NCI-H2227 (cell line): ENCODE data around the gene CCT3.
A peak's percentile ranks its signal among the peaks of the same experiment; 100 is the strongest.
"Not testable (repeated sequence)": the region's sequence is repeated elsewhere in the genome, so short reads cannot be mapped to it uniquely, and the experiment has no call there.

Source experiments
- DNase-seq: peaks from one replicate; lab custom pipeline; 2025; ENCODE audit not compliant: unreplicated experiment; lab: John Stamatoyannopoulos, UW

The CCT3 gene

GRCh38 chr1:156337052-156337887 is 822 bp downstream of the CCT3 start:
- no peak for DNase-seq

- peak; percentile 13 for DNase-seq
These were observed 1.9 kb downstream of the CCT3 start for GRCh38 chr1:156336242-156336641.

DNA sequence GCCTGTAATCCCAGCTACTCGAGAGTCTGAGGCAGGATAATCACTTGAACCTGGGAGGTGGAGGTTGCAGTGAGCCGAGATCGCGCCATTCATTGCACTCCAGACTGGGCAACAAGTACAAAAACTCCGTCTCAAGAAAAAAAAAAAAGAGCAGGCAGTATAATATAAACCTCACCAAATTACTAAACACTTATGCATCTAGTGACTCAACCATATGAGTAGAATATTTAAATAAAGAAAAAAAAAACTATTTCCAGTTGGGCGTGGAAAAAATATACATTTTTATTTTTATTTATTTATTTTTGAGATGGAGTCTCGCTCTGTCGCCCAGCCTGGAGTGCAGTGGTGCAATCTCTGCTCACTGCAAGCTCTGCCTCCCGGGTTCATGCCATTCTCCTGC is 14.9 kb downstream of the CCT3 start:
- not testable (repeated sequence) for DNase-seq

DNA sequence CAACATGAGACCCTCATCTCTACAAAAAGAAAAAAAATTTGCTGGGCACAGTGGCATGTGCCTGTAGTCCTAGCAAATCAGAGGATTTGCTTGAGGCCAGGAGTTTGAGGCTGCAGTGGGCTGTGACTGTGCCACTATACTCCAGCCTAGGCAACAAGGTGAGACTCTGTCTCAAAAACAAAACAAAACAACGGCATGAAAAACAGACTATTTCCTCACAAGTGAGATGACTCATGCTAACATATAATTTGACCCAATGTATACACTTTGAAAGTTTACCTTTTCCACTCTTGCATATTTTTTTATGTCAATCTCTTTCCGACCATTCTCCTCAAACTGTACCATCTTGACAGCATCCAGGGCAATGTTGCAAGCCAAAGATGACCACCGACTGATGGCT is 17.5 kb downstream of the CCT3 start:
- DNase-seq, result no peak

- peak; percentile 22 for DNase-seq
These were observed 18.4 kb downstream of the CCT3 start for GRCh38 chr1:156319664-156320063.

DNA sequence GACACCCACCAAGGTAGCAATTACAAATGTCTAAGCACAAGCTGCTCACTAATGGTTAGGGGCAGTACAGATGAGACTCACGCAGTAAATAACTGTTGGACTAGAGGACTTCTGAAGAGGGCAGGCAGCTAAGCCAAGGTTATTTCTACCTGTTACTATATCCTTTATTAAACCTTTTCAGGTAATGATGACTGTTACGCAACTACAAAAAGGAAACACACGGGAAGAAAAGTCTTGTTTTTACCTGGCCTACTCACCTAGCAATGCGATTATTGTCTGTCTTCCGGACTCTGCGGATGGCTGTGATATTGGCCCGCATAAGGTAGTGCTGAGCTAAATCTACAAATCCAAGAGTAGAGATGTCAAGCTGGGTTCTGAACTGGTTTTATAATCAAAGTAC is 21.2 kb downstream of the CCT3 start:
- DNase-seq, result no peak

DNA sequence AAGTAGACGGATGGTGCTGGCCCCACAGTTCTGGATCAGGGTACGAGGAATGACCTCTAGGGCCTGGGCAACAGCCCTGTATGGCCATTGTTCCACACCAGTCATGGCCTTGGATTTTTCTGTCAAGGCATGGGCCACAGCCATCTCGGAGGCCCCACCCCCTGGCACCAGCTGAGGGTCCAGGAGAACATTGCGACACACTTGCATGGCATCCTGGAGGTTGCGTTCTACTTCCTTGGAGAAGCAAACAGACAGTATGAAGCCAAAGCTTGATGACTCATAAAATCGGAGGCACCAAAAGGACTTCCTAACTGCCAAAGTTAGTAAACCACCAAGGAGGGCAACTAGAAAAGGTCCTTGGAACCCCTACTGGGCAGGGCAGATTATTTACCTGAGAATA is 27.1 kb downstream of the CCT3 start:
- DNase-seq, result no peak

DNA sequence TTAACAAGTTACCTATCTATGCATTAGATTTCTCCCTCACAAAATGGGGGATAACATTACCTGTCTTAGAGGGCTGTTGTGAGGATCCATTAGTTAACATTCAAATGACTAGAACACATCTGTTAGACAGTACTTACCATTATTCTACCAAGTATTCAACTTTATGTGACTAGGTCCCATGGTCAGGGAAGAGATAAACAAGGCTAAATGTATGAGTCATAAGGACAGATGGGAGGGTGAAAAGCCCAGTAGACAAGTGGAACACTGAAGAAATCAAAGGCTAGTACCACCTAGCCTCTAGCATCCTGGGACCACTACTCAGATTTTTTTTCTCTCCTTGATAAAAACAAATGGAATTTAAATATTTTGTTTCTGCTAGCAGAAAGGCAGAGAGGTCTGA is 30.0 kb downstream of the CCT3 start:
- no peak for DNase-seq

DNA sequence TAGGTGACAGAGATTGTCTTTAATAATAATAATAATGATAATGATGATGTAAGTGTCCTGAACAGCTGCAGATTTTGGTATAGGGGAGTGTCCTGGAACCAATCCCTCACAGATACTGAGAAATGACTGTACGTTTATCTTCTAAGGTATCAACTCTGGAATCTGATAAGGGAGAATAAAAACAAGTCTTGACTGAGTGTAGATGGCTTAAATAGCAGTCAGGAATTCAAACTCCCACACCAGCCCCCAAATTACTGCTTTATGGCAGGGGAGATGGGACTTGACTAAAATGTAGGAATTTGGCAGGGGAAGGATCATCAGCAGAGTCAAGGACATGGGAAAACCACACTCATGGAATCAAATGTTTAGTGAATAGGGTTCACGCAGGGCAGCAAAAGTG is 32.9 kb downstream of the CCT3 start:
- DNase-seq, result no peak

DNA sequence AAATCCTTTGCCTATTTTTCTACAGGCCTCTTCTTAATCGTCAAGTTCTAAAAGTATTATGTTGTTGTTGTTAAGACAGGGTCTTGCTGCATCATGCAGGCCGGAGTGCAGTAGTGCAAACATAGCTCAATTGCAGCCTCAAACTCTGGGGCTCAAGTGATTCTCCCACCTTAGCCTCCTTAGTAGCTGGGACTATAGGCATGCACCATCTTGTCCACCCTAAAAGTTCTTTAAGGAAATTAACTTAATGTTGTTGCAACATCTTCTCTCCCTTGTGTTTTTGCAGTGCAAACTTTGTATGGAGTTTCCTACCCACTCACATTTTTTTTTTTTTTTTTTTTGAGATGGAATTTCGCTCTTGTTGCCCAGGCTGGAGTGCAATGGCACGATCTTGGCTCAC is 34.9 kb downstream of the CCT3 start:
- DNase-seq, result no peak

GRCh38 chr1:156298852-156299357 is 39.2 kb downstream of the CCT3 start, which contains the start of gene VHLL:
TSS of gene VHLL (minus strand) at chr1:156299307. CDS start at chr1:156299189, 118 bp downstream.
- DNase-seq, result no peak

GRCh38 chr1:156295391-156295947 is 42.6 kb downstream of the CCT3 start, which contains the start of gene GLMP:
TSS of gene GLMP (minus strand) at chr1:156295679. CDS start at chr1:156295645, 34 bp downstream.
- peak; percentile 73 for DNase-seq

GRCh38 chr1:156293895-156294294 is 44.2 kb downstream of the CCT3 start:
- DNase-seq, result no peak

- no peak for DNase-seq
These were observed 45.0 kb downstream of the CCT3 start for GRCh38 chr1:156293098-156293434.

DNA sequence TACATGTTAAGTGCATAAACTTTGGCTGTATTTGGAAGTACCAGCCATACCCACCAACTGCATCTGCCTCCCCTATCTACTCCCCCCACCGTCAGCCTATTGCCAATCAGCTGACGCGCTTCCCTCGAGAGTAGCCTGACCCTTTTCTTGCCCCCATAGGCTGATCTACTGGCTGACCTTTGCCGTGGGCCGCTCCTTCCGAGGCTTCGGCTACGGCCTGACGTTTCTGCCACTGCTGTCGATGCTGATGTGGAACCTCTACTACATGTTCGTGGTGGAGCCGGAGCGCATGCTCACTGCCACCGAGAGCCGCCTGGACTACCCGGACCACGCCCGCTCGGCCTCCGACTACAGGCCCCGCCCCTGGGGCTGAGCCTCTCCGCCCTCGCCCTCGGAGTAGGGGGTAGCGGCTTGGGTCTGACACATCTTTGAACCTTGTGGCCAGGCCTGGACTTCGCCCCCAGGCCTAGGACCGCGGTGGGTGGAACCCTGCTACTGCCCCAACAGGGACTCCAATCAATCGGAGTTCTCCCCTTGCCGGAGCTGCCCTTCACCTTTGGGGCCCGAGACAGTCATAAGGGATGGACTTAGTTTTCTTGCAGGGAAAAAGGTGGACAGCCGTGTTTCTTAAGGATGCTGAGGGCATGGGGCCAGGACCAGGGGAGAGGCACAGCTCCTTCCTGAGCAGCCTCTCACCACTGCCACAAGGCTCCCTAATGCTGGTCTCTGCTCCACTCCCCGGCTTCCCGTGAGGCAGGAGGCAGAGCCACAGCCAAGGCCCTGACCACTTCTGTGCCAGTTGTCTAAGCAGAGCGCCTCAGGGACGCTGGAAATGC is 46.6 kb downstream of the CCT3 start:
- peak; percentile 90 for DNase-seq

- no peak for DNase-seq
These were observed 48.2 kb downstream of the CCT3 start for GRCh38 chr1:156289857-156290256.

- DNase-seq, result no peak
These were observed 52.0 kb downstream of the CCT3 start for GRCh38 chr1:156286061-156286460.

DNA sequence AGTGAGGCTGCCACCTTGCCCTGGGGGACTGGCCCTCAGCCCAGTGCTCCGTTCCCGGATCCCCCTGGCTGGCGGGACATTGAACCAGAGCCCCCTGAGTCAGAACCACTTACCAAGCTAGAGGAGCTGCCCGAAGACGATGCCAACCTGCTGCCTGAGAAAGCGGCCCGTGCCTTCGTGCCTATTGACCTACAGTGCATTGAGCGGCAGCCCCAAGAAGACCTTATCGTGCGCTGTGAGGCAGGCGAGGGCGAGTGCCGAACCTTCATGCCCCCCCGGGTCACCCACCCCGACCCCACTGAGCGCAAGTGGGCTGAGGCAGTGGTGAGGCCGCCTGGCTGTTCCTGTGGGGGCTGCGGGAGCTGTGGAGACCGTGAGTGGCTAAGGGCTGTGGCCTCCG is 52.7 kb downstream of the CCT3 start:
- DNase-seq, result no peak

- no peak for DNase-seq
These were observed 53.3 kb downstream of the CCT3 start for GRCh38 chr1:156284757-156285156.

DNA sequence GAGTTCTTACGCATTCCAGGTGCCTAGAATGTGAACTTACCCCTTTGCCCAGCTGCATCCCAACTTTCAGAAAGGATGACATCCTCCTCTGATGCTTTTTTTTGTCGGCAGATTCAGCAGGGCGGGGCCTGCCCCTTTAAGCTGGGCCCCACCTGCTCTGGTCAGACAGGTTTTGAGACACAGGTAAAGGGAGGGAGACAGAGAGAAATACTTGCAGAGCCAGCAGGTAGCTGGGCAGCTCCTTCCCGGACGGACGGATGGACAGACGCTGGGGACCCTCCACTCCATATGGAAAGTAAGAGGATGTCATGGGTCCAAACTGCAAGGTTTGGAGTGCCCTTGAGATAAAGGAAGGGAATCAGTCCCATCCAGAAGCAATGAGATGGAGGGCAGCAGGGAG is 54.0 kb downstream of the CCT3 start, which contains the start of gene TMEM79:
TMEM79 (plus strand) TSS at position 214 of the 400 bp plus-strand sequence. CDS start 902 bp downstream, outside the sequence.
- peak; percentile 14 for DNase-seq

- DNase-seq, result no peak
These were observed 54.6 kb downstream of the CCT3 start for GRCh38 chr1:156283521-156283920.
